GM12891 (cell line): ENCODE results near the gene DBH.

Source experiments
- POLR2AphosphoS5 ChIP-seq: IDR thresholded peaks from 2 replicates; pipeline ENCODE4 v1.6.1; 2011; ENCODE audit warnings: low read depth, low read length, control low read depth
- SPI1 ChIP-seq: IDR thresholded peaks from 2 replicates; pipeline ENCODE4 v1.6.1; 2011; ENCODE audit warnings: low read depth, low read length, control low read depth

GRCh38 chr9:133702798-133703590 lies 66.8 kb downstream of the DBH start:
- TF ChIP-seq POLR2AphosphoS5 (no peak), SPI1 (no peak)
